ENCODE data around the gene NREP.
A peak's percentile ranks its signal among the peaks of the same experiment; 100 is the strongest.

NREP gene

GRCh38 chr5:111756581-111757354 lies at the start of gene NREP:
Gene NREP, minus strand, starts transcription at chr5:111757194. Its CDS starts 1,422 bp downstream, at chr5:111755772.
- DNase-seq = peak; percentile 48 to 63 (median 58)

DNA sequence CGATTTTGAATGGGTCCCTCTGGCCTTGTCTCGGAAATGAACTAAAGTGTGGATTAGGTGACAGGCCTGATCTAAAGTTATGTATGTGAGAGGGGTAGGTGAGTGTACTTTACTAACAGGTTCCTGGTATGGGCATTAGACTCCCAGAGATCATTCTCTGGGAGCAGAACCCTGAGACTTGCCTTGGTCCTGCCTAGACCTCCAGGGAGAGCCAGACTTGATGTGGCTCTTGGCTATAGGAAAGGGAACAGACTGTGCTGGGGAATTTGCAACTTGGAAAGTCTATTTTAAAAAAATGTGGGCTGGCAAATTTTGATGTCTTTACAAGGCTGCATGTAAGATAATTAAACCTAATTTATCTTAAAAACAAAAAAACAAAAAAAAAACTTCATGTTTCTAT lies 49.8 kb upstream of the NREP start:
- DNase-seq = no peak

DNA sequence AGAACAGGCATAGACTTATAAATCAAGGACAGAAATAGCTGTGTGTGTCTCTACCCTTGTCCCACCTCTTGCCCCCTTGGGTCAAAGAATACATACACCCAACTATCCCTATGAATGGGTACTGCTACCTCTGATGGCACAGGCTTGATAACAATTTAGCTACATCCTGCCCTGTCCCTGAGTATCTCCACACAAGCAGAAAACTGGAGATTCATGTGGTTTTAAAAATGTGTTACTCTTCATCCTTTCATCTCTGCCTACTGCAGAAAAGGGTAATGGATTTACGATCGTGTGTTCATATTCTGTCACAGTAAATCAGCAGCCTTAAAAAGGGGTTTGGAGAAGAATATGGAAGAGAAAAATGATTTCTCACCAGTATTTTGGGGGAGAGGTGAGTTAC lies 49.2 kb upstream of the NREP start:
- no peak for DNase-seq

DNA sequence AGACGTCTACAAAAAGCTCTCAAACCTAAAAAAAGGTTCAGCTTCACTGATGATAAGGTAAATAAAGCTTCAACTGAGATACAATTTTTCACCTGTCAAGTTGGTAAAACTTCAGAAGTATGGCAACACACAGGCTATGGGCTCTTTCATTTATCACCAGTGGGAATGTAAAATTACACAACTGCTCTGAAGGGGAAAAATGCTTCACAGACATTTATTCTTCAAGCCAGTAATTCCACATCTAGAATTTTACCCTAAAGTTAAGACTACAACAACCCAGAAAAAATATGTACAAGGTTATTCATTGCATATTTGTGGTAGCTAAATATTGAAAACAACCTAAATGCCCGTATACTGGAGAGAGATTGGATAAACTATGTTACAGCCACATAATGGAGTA lies 48.1 kb upstream of the NREP start:
- no peak for DNase-seq

GRCh38 chr5:111800351-111800750 lies 43.4 kb upstream of the NREP start:
- no peak for DNase-seq

- DNase-seq = no peak
Measured at GRCh38 chr5:111795142-111795541, 38.1 kb upstream of the NREP start.

DNA sequence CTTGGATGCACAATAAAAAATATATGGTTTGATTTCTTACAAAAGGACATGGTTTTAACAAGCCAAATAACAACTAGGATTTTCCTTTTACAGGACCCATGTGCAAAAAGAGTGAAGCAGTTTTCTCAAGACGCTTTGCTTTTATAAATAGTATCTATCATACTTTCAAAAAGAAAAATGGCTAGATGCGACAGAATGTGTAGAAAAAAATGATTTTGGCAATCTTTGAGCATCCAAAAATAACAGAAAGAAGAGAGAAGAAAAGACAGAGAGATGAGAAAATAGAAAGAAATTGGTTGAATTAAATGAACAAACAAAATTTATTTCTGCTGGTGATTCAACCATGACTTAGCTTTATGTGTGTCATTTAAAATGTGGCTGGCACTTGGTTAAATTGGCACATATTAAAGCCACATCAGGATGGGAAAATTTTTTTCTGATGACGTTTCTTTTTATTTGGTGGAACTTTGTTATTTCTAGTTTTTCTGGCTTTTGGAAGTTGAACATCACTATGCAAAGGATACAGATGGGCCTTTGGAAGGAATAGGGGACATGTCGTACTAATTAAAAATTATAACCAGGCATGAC lies 35.6 kb upstream of the NREP start:
- no peak for DNase-seq

GRCh38 chr5:111790295-111790694 lies 33.3 kb upstream of the NREP start:
- DNase-seq = no peak

- peak in 1 of 3 donors; percentile 27 for DNase-seq
Measured at GRCh38 chr5:111787006-111787405, 30.0 kb upstream of the NREP start.

DNA sequence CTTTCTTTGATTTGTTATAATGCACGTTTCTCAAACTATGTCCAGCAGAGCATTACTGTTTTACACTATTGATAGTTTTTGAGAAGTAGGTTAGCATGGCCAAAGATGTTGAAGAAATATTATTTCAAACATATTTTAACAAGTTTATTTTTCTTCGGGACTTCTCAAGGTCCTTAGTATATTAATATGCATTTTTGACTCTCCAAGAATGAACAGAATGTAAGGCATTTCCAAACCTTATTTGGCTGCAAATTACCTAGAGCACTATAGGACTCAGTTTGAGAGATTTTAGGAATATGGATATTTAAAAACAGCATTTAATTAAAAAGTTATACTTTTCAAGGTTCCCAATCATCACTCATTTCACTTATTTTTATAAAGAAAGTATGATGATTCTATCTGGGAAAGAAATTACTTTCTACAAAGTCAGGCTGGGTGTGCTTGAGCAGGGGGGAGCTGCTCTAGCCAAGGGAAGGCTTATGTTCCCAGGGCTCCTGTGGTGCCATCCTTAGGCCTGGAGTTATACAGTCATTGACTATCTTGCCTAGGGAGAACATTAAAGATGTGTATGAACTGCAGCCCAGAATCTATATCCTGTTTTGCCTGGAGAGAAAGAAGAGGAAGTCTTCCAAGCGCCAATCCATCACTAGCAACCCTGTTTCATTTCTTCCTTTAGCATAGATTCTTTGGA lies 27.6 kb upstream of the NREP start:
- DNase-seq = no peak

GRCh38 chr5:111783537-111783936 lies 26.5 kb upstream of the NREP start:
- no peak for DNase-seq

GRCh38 chr5:111782216-111782615 lies 25.2 kb upstream of the NREP start:
- DNase-seq = no peak

- peak; percentile 66 to 73 (median 66) for DNase-seq
Measured at GRCh38 chr5:111781200-111781599, 24.2 kb upstream of the NREP start.

DNA sequence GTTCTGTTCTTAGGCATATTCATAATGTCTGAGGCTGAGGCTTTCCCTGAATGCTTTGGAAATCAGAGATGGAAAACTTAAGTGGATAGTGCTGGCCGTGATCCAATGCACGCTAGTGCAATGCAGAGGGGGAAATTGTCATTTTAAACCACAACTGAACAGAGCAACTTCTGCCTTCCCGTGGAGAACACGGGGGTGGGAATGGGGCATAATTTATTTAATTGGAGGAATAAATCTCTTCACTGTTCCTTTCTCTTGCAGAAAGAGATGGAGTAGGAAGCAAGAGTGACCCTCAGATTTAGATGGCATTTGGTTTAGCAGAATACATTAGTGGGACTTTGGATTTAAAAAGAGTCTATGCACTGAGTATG lies 22.9 kb upstream of the NREP start:
- DNase-seq = peak; percentile 39 to 53 (median 47)

GRCh38 chr5:111779260-111779921 lies 22.4 kb upstream of the NREP start:
- no peak for DNase-seq

DNA sequence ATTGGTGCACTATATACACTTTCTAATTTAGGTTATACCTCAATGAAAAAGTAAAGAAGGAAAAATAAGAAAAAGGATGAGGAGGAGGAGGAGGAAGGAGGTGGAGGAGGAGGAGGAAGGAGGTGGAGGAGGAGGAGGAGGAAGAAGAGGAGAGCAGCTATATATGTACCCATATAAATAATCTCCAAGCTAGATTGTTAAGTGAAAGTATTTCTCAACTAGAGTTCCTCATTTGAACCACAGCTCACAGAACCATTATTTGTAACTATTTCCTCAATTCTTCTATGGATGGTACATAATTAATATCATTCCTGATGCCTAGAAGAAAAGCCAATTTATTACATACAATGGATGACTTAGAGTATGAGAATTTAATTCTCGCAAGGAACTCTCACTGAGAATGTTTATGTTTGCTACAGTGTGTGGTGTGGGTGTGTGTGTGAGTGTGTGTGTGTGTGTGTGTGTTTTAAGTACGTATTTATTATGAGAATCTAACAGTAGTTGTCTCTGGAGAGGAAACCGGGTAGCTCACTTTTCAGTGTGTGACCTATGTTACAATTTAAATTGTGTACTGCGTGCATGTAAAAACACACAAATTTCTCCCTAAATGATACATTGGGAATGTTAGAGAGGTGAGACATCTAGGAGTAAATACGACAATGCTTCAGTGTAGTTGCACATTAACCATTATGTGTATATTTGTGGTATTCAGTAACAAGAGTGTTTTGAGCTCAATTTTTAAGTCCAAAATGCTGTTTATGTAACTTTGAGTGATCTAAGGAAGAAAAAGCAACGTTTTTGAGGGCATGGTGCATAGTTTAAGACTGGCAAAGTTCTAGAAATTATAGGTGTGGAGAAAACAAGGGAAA lies 20.2 kb upstream of the NREP start:
- peak; percentile 30 to 71 (median 69) for DNase-seq

GRCh38 chr5:111775224-111775623 lies 18.2 kb upstream of the NREP start:
- DNase-seq = peak; percentile 72 to 80 (median 77)

DNA sequence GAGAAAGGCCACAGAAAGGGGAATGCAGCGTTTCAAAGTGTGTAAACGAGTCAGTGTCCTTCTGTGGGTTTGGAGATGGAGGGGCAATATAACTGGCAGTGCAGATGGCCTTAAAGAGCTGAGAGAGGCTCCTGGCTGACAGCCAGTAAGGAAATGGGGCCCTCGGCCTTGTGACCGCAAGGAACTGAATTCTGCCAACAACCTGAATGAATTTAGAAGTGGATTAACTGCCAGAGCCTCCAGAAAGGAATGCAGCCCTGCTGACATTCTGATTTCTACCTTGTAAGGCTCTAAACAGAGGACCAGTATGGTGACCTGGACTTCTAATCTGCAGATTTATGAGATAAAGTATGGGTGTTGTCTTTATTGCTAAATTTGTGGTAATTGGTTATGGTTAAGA lies 17.5 kb upstream of the NREP start:
- DNase-seq = peak in 1 of 3 donors; percentile 20

GRCh38 chr5:111772456-111773122 lies 15.6 kb upstream of the NREP start:
- DNase-seq = no peak

- DNase-seq = no peak
Measured at GRCh38 chr5:111769541-111769940, 12.5 kb upstream of the NREP start.

DNA sequence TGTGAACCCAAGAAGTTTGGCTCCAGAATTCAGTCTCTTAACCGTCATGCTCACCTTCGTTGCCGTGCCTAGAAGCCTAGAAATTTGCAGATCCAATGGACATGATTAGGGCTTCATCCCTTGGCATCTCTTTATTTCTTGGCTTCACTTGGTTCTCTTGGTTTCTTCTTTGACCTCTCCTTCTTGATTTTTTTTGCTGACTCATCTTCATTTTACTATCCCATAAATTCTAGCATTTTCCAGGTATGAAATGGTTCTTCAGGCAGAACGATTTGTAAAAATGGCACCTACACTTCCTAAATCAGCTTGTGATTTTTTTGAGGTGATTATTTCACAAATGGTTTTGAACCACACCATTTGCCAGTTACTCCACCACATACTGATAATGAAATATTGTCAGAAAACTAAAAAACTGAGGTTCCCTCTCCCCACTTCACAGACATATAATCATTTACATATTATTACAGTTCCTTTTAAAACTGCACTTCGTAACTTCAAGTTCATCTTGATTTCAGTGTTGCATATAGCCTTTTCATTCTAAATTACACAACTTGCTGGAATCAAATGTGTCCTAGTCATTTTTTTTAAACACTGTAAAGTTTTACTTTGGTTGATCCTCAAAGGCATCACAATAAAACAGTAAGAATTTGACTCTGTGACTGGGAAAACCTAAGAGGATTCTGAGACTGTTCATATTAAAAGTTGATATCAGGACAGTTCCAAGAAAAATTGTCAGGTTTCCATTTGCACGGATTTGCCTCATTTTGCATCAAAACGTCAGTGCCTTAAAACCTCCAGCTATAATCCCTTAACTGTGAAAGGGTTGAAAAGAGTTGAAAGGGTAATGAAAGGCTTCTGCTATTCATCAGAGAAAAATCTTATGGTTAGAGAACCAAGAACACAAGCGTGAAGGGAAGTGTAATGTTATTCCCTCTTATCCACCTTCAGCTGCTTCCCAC lies 8.9 kb upstream of the NREP start:
- no peak for DNase-seq
